ENCODE measurements around the gene ATP5PD.
"Not testable (repeated sequence)": the region's sequence is repeated elsewhere in the genome, so short reads cannot be mapped to it uniquely, and the experiment has no call there.

The ATP5PD gene

GRCh38 chr17:75048249-75048878 is 1.6 kb upstream of the ATP5PD start:
- no peak for DNase-seq

GRCh38 chr17:75047398-75048098 is 779 bp upstream of the ATP5PD start:
- DNase-seq: peak; percentile 9

GRCh38 chr17:75045946-75046406 is 793 bp downstream of the ATP5PD start:
- not testable (repeated sequence) for DNase-seq

GRCh38 chr17:75044716-75045115 is 2.1 kb downstream of the ATP5PD start:
- no peak for DNase-seq

- DNase-seq: not testable (repeated sequence)
Measured at GRCh38 chr17:75043789-75044188, 3.0 kb downstream of the ATP5PD start.

- DNase-seq: no peak
Measured at GRCh38 chr17:75041656-75042280, 5.0 kb downstream of the ATP5PD start.

- no peak for DNase-seq
Measured at GRCh38 chr17:75039238-75039637, 7.5 kb downstream of the ATP5PD start.

- DNase-seq: peak; percentile 93
Measured at GRCh38 chr17:75036643-75037268, 10.0 kb downstream of the ATP5PD start.

GRCh38 chr17:75034236-75034908 is 12.4 kb downstream of the ATP5PD start:
- peak; percentile 86 for DNase-seq

GRCh38 chr17:75033346-75034235 is 13.2 kb downstream of the ATP5PD start:
- DNase-seq: peak; percentile 88

- no peak for DNase-seq
Measured at GRCh38 chr17:75032720-75033280, 14.0 kb downstream of the ATP5PD start.

GRCh38 chr17:75031972-75032719 is 14.6 kb downstream of the ATP5PD start:
- peak; percentile 67 for DNase-seq

GRCh38 chr17:75030161-75030560 is 16.6 kb downstream of the ATP5PD start:
- no peak for DNase-seq

- DNase-seq: not testable (repeated sequence)
Measured at GRCh38 chr17:75026650-75027049, 20.1 kb downstream of the ATP5PD start.

GRCh38 chr17:75025398-75025734 is 21.4 kb downstream of the ATP5PD start:
- not testable (repeated sequence) for DNase-seq

GRCh38 chr17:75024686-75025397 is 21.9 kb downstream of the ATP5PD start:
- peak; percentile 42 for DNase-seq

GRCh38 chr17:75020331-75021110 is 26.2 kb downstream of the ATP5PD start:
- DNase-seq: no peak

- no peak for DNase-seq
Measured at GRCh38 chr17:75019710-75020109, 27.1 kb downstream of the ATP5PD start.

- no peak for DNase-seq
Measured at GRCh38 chr17:75019146-75019545, 27.6 kb downstream of the ATP5PD start.

Data from CD4-positive, alpha-beta T cell treated with Interferon gamma for 1 hour (primary cell).